Muscle of leg (tissue), 11 donors: ENCODE measurements around the gene LCN12. TPM values are rescaled to one million over a fixed set of nuclear protein-coding genes. Genes with fewer than 3 reads are reported as not detected.

Source experiments
- DNase-seq: peaks from one replicate; pipeline ENCODE4 v3.0.0; 2013
- H3K27ac ChIP-seq: one replicate; pipeline ENCODE4 v1.5.1; 2013; ENCODE audit warnings: mild to moderate bottlenecking, low read length, control low read depth
- H3K27me3 ChIP-seq: one replicate; pipeline ENCODE4 v1.6.1; 2013; ENCODE audit warnings: low read length; ENCODE audit not compliant: control insufficient read depth, insufficient read depth
- H3K36me3 ChIP-seq: one replicate; pipeline ENCODE4 v1.6.1; 2013; ENCODE audit warnings: low read length; ENCODE audit not compliant: control insufficient read depth, insufficient read depth
- H3K4me1 ChIP-seq: one replicate; pipeline ENCODE4 v1.6.1; 2013; ENCODE audit warnings: low read length; ENCODE audit not compliant: control insufficient read depth, insufficient read depth
- H3K4me3 ChIP-seq: one replicate; pipeline ENCODE4 v1.5.1; 2013; ENCODE audit warnings: low read length, control low read depth
- H3K9me3 ChIP-seq: replicated peaks from 2 replicates; pipeline ENCODE4 v1.6.1; 2013; ENCODE audit warnings: low read depth, low read length; ENCODE audit not compliant: control insufficient read depth
- WGBS: methylation state at CpG from one replicate; pipeline ENCODE4 v1.1.5; 2013; ENCODE audit warnings: missing lambda C conversion rate; ENCODE audit not compliant: insufficient coverage; 5-methylcytosine and 5-hydroxymethylcytosine counted together
- polyA plus RNA-seq, 8 donors: library from polyadenylated mRNA; unstranded; fragments of 120-200 nt; gene quantifications; one replicate each; pipeline versions ENCODE4 v1.2.1 to v1.2.3, GENCODE V29; 2013; ENCODE audit warnings: inconsistent platforms in 1 of 8, low replicate concordance in 1 of 8; ENCODE audit not compliant: insufficient read length in 8 of 8, insufficient read depth in 1 of 8
- total RNA-seq: library from RNA; stranded (reverse); fragments of 120-200 nt; gene quantifications from one replicate; pipeline ENCODE4 v1.2.4, GENCODE V29; 2013

Gene LCN12
- total and polyA plus RNA-seq, 9 donors: 0.10 to 5.3 (median 0.71) TPM; not detected in 1

GRCh38 chr9:136958473-136958872, 6.4 kb downstream of the LCN12 start:
- H3K27ac ChIP-seq: no peak overlapping the region
- DNase-seq: no peak
- peaks cover 2% of the 10 kb centered on the region for H3K27me3 ChIP-seq
- H3K4me1 ChIP-seq: peaks cover 23% of the 10 kb centered on the region
- 87% methylated on average over 4 of the region's 7 CpGs for WGBS
- no peak overlapping the region for H3K4me3 ChIP-seq
- no peaks in the 10 kb centered on the region for H3K9me3 ChIP-seq
- no peaks in the 10 kb centered on the region for H3K36me3 ChIP-seq

GRCh38 chr9:136958898-136959850, 7.1 kb downstream of the LCN12 start:
- no peak for DNase-seq
- Histone ChIP-seq H3K27ac (no peak overlapping the region), H3K4me1 (peaks cover 26% of the 10 kb centered on the region), H3K9me3 (no peaks in the 10 kb centered on the region), H3K4me3 (no peak overlapping the region), H3K27me3 (peaks cover 2% of the 10 kb centered on the region), H3K36me3 (no peaks in the 10 kb centered on the region)
- WGBS: 76% methylated on average over 20 of the region's 28 CpGs

- H3K4me3 ChIP-seq: no peak overlapping the region
- DNase-seq: no peak
- peaks cover 2% of the 10 kb centered on the region for H3K27me3 ChIP-seq
- no peaks in the 10 kb centered on the region for H3K9me3 ChIP-seq
- no peak overlapping the region for H3K27ac ChIP-seq
- WGBS: 73% methylated on average over 10 of the region's 19 CpGs
- H3K4me1 ChIP-seq: peaks cover 28% of the 10 kb centered on the region
- H3K36me3 ChIP-seq: no peaks in the 10 kb centered on the region
These were observed 8.3 kb downstream of the LCN12 start for GRCh38 chr9:136960212-136960937.

GRCh38 chr9:136960938-136961275, 8.8 kb downstream of the LCN12 start:
- Histone ChIP-seq H3K4me1 (peaks cover 32% of the 10 kb centered on the region), H3K36me3 (no peaks in the 10 kb centered on the region), H3K4me3 (no peak overlapping the region), H3K27ac (no peak overlapping the region), H3K9me3 (no peaks in the 10 kb centered on the region), H3K27me3 (peaks cover 5% of the 10 kb centered on the region)
- WGBS: 69% methylated on average over 9 of the region's 15 CpGs
- no peak for DNase-seq

GRCh38 chr9:136961279-136962065, 9.4 kb downstream of the LCN12 start:
- WGBS: 46% methylated on average over 18 of the region's 23 CpGs
- Histone ChIP-seq H3K4me3 (no peak overlapping the region), H3K27me3 (peaks cover 10% of the 10 kb centered on the region), H3K4me1 (peaks cover 36% of the 10 kb centered on the region), H3K9me3 (no peaks in the 10 kb centered on the region), H3K36me3 (no peaks in the 10 kb centered on the region), H3K27ac (no peak overlapping the region)
- peak; percentile 76 for DNase-seq

- H3K27me3 ChIP-seq: peaks cover 10% of the 10 kb centered on the region
- peaks cover 36% of the 10 kb centered on the region for H3K4me1 ChIP-seq
- H3K27ac ChIP-seq: no peak overlapping the region
- H3K9me3 ChIP-seq: no peaks in the 10 kb centered on the region
- no peak for DNase-seq
- no peaks in the 10 kb centered on the region for H3K36me3 ChIP-seq
- WGBS: 100% methylated on average over 2 of the region's 9 CpGs
- no peak overlapping the region for H3K4me3 ChIP-seq
These were observed 10.1 kb downstream of the LCN12 start for GRCh38 chr9:136962163-136962562.

- Histone ChIP-seq H3K27me3 (peaks cover 10% of the 10 kb centered on the region), H3K9me3 (no peaks in the 10 kb centered on the region), H3K4me3 (no peak overlapping the region), H3K27ac (no peak overlapping the region), H3K36me3 (no peaks in the 10 kb centered on the region), H3K4me1 (peaks cover 36% of the 10 kb centered on the region)
- WGBS: 84% methylated on average over 5 of the region's 11 CpGs
- no peak for DNase-seq
These were observed 10.7 kb downstream of the LCN12 start for GRCh38 chr9:136962701-136963248.

GRCh38 chr9:136963341-136963740, 11.3 kb downstream of the LCN12 start:
- Histone ChIP-seq H3K27ac (no peak overlapping the region), H3K9me3 (no peaks in the 10 kb centered on the region), H3K27me3 (peaks cover 10% of the 10 kb centered on the region), H3K4me1 (peaks cover 36% of the 10 kb centered on the region), H3K4me3 (no peak overlapping the region), H3K36me3 (no peaks in the 10 kb centered on the region)
- no peak for DNase-seq
- 69% methylated on average over 11 of the region's 15 CpGs for WGBS

- Histone ChIP-seq H3K4me1 (peaks cover 35% of the 10 kb centered on the region), H3K27ac (no peak overlapping the region), H3K36me3 (no peaks in the 10 kb centered on the region), H3K27me3 (peaks cover 10% of the 10 kb centered on the region), H3K4me3 (no peak overlapping the region), H3K9me3 (no peaks in the 10 kb centered on the region)
- 80% methylated on average over 9 of the region's 12 CpGs for WGBS
- DNase-seq: no peak
These were observed 11.7 kb downstream of the LCN12 start for GRCh38 chr9:136963751-136964150.
